ENCODE results near the gene FOXJ1.

Gene FOXJ1

GRCh38 chr17:76174037-76174436 is 33.0 kb upstream of the FOXJ1 start (continued):
- TF ChIP-seq CSRNP3 (CRISPR knock-in tag; IDR thresholded peaks at IDR 0.05), result no peak
- TF ChIP-seq ZC3H10 (CRISPR knock-in tag; IDR thresholded peaks at IDR 0.05), result no peak

GRCh38 chr17:76173474-76173873 is 32.4 kb upstream of the FOXJ1 start:
- ATAC-seq, result no peak
- no peak for TF ChIP-seq ZNF70 (CRISPR knock-in tag; IDR thresholded peaks at IDR 0.05)
- no peak for TF ChIP-seq CSRNP3 (CRISPR knock-in tag; IDR thresholded peaks at IDR 0.05)
- no peak for TF ChIP-seq SNAI2 (CRISPR knock-in tag; IDR thresholded peaks at IDR 0.05)
- no peak for TF ChIP-seq PATZ1 (CRISPR knock-in tag; IDR thresholded peaks at IDR 0.05; ENCODE audit: borderline replicate concordance)
- TF ChIP-seq ARNTL (CRISPR knock-in tag; IDR thresholded peaks at IDR 0.05; ENCODE audit: borderline replicate concordance, low read depth), result no peak
- no peak for TF ChIP-seq OSR1 (CRISPR knock-in tag; IDR thresholded peaks at IDR 0.05)
- TF ChIP-seq ZFP3 (CRISPR knock-in tag; IDR thresholded peaks at IDR 0.05), result no peak

- ATAC-seq, result no peak
- TF ChIP-seq ESRRG (CRISPR knock-in tag; IDR thresholded peaks at IDR 0.05) (no peak), RARB (CRISPR knock-in tag; IDR thresholded peaks at IDR 0.05) (no peak), PATZ1 (CRISPR knock-in tag; IDR thresholded peaks at IDR 0.05; ENCODE audit: borderline replicate concordance) (no peak), ZFP30 (CRISPR knock-in tag; IDR thresholded peaks at IDR 0.05) (no peak), GLIS3 (CRISPR knock-in tag; IDR thresholded peaks at IDR 0.05) (no peak), ZNF70 (CRISPR knock-in tag; IDR thresholded peaks at IDR 0.05) (no peak), BACH2 (CRISPR knock-in tag; IDR thresholded peaks at IDR 0.05; ENCODE audit: borderline replicate concordance) (no peak), TSHZ2 (CRISPR knock-in tag; IDR thresholded peaks at IDR 0.05) (no peak), POU6F1 (CRISPR knock-in tag; IDR thresholded peaks at IDR 0.05; ENCODE audit: borderline replicate concordance, low read depth) (no peak)
These were observed 30.7 kb upstream of the FOXJ1 start for GRCh38 chr17:76171706-76172105.

GRCh38 chr17:76170114-76170513 is 29.1 kb upstream of the FOXJ1 start:
- no peak for ATAC-seq
- TF ChIP-seq ZNF70 (CRISPR knock-in tag; IDR thresholded peaks at IDR 0.05), result no peak
- no peak for TF ChIP-seq TOX (CRISPR knock-in tag; IDR thresholded peaks at IDR 0.05; ENCODE audit: borderline replicate concordance)
- no peak for TF ChIP-seq ZFP3 (CRISPR knock-in tag; IDR thresholded peaks at IDR 0.05)
- TF ChIP-seq TCF4 (CRISPR knock-in tag; IDR thresholded peaks at IDR 0.05; ENCODE audit: borderline replicate concordance), result no peak
- TF ChIP-seq ARNTL (CRISPR knock-in tag; IDR thresholded peaks at IDR 0.05; ENCODE audit: borderline replicate concordance, low read depth), result no peak
- TF ChIP-seq RARB (CRISPR knock-in tag; IDR thresholded peaks at IDR 0.05), result no peak
- no peak for TF ChIP-seq GLIS3 (CRISPR knock-in tag; IDR thresholded peaks at IDR 0.05)
- TF ChIP-seq ESRRG (CRISPR knock-in tag; IDR thresholded peaks at IDR 0.05), result no peak

All from SK-N-SH treated with all-trans-retinoic acid at 6 μM for 48 hours (cell line).